ENCODE results near the gene COL9A3. TPM values are rescaled to one million over a fixed set of nuclear protein-coding genes. Genes with fewer than 3 reads are reported as not detected.

COL9A3 gene
- total RNA-seq, 1 experiment from 2014 or later = 46.6 TPM

GRCh38 chr20:62887152-62887859, 70.5 kb downstream of the COL9A3 start:
- intact Hi-C loops (cut with micrococcal nuclease; ENCODE audit: unreplicated experiment) (no loop called here), in situ Hi-C loops (cut with HindIII; ENCODE audit: low pct_unique_long_range_greater_than_20kb, low sequenced_read_pairs) (no loop called here)
- H3K27ac ChIP-seq (ENCODE audit: low read length) = no peak overlapping the region
- CTCF ChIA-PET = interaction anchor here (1.2 kb wide), 1 partner anchor 12 kb away, joined by 3 read pairs; no protein-coding TSS in a partner anchor
- POLR2A ChIA-PET = no interaction called here
- no peak overlapping the region for H3K4me3 ChIP-seq (ENCODE audit: low read depth in 2 of 2, low read length in 2 of 2)
- H3K27me3 ChIP-seq (ENCODE audit: control insufficient read depth, insufficient read depth, low read length) = no peaks in the 10 kb centered on the region
- no peaks in the 10 kb centered on the region for H3K9me3 ChIP-seq (ENCODE audit: control insufficient read depth, insufficient read depth, low read depth, low read length)
- DNase-seq (ENCODE audit: low read depth, low spot score) = no peak
- peaks cover 7% of the 10 kb centered on the region for H3K4me1 ChIP-seq (ENCODE audit: control insufficient read depth, insufficient read depth, low read length)
- TF ChIP-seq POLR2AphosphoS5 (IDR thresholded peaks at IDR 0.05; ENCODE audit: low read depth, low read length) (no peak), CTCF (IDR thresholded peaks at IDR 0.05) (no peak), SIN3A (IDR thresholded peaks at IDR 0.05; ENCODE audit: borderline replicate concordance, insufficient read depth, low read depth, low read length) (no peak)
- BruUV-seq (replicated peaks) = no TSS peak
- H3K36me3 ChIP-seq (ENCODE audit: control insufficient read depth, insufficient read depth, low read length) = peaks cover 12% of the 10 kb centered on the region
- ATAC-seq = peak; percentile 28

GRCh38 chr20:62887860-62888239, 71.0 kb downstream of the COL9A3 start:
- Histone ChIP-seq H3K4me1 (ENCODE audit: control insufficient read depth, insufficient read depth, low read length) (peaks cover 7% of the 10 kb centered on the region), H3K27me3 (ENCODE audit: control insufficient read depth, insufficient read depth, low read length) (no peaks in the 10 kb centered on the region), H3K4me3 (ENCODE audit: low read depth in 2 of 2, low read length in 2 of 2) (no peak overlapping the region), H3K27ac (ENCODE audit: low read length) (no peak overlapping the region), H3K36me3 (ENCODE audit: control insufficient read depth, insufficient read depth, low read length) (peaks cover 15% of the 10 kb centered on the region), H3K9me3 (ENCODE audit: control insufficient read depth, insufficient read depth, low read depth, low read length) (no peaks in the 10 kb centered on the region)
- BruUV-seq (replicated peaks) = no TSS peak
- in situ Hi-C loops (cut with HindIII; ENCODE audit: low pct_unique_long_range_greater_than_20kb, low sequenced_read_pairs) (no loop called here), intact Hi-C loops (cut with micrococcal nuclease; ENCODE audit: unreplicated experiment) (no loop called here)
- DNase-seq (ENCODE audit: low read depth, low spot score) (no peak), ATAC-seq (peak; percentile 28; the same call in 1 of the 2 replicates)
- ChIA-PET CTCF (interaction anchor here (1.2 kb wide), 1 partner anchor 13 kb away, joined by 3 read pairs; no protein-coding TSS in a partner anchor), POLR2A (no interaction called here)
- TF ChIP-seq POLR2AphosphoS5 (IDR thresholded peaks at IDR 0.05; ENCODE audit: low read depth, low read length) = no peak
- TF ChIP-seq TCF7L2 (IDR thresholded peaks at IDR 0.05; ENCODE audit: low read depth, low read length) = no peak
- TF ChIP-seq CTCF (IDR thresholded peaks at IDR 0.05) = no peak
- TF ChIP-seq SIN3A (IDR thresholded peaks at IDR 0.05; ENCODE audit: borderline replicate concordance, insufficient read depth, low read depth, low read length) = no peak
- TF ChIP-seq REST (IDR thresholded peaks at IDR 0.05; ENCODE audit: insufficient read depth in 1 of 2, low read depth in 2 of 2, low read length in 1 of 2) = no peak
